SK-N-SH (cell line): Measurements from ENCODE around the gene NDUFS8. TPM values are rescaled to one million over a fixed set of nuclear protein-coding genes. Genes with fewer than 3 reads are reported as not detected.

Experiments
- CTCF ChIA-PET: fragments of 300-600, 350-600 bp; formaldehyde crosslinking; extraction: SDS; loops from one replicate; lab custom pipeline; 2021; lab: Yijun Ruan, JAX
- POLR2A ChIA-PET: fragments of 350-600 bp; sonication (Branson Sonifier 250); formaldehyde crosslinking; extraction: SDS; loops from one replicate; lab custom pipeline; 2020; ENCODE audit warnings: antibody characterized with exemption, inconsistent platforms; lab: Yijun Ruan, JAX
- DNase-seq: peaks from one replicate; pipeline ENCODE4 v3.0.0; 2012
- H2AFZ ChIP-seq: fragments of 200-600 bp; sonication (generic); 2 replicates; pipeline ENCODE4 v1.8.1; 2016; ENCODE audit warnings: antibody characterized with exemption, mild to moderate bottlenecking, low read depth
- H3F3A ChIP-seq: fragments of 200-600 bp; sonication (generic); replicated peaks from 2 replicates; pipeline ENCODE3; 2016; ENCODE audit warnings: antibody characterized with exemption, mild to moderate bottlenecking; ENCODE audit not compliant: insufficient read depth
- H3K27ac ChIP-seq, 2 experiments: fragments of 200-500 bp in 1 of 2; fragments of 200-600 bp in 1 of 2; sonication (Bioruptor generic) in 1 of 2; sonication (generic), shearing (Covaris generic) in 1 of 2; 2 replicates each; pipeline versions ENCODE4 v1.5.1 to v1.6.1; 2014 to 2016; ENCODE audit warnings: low read depth in 2 of 2, inconsistent platforms in 1 of 2, low read length in 1 of 2, mild to moderate bottlenecking in 1 of 2, mixed read lengths in 1 of 2
- H3K27me3 ChIP-seq: fragments of 200-600 bp; sonication (generic), shearing (Covaris generic); 2 replicates; pipeline ENCODE4 v1.6.1; 2016; ENCODE audit warnings: mixed run types; ENCODE audit not compliant: insufficient read depth
- H3K36me3 ChIP-seq, 2 experiments: fragments of 200-500 bp in 1 of 2; fragments of 200-600 bp in 1 of 2; sonication (Bioruptor generic) in 1 of 2; sonication (generic) in 1 of 2; replicated peaks in 1 of 2; 2 replicates each; pipeline versions ENCODE3 to v1.5.1; 2014 to 2016; ENCODE audit warnings: low read length in 1 of 2, mild to moderate bottlenecking in 1 of 2; ENCODE audit not compliant: insufficient read depth in 2 of 2, control insufficient read depth in 1 of 2
- H3K4me1 ChIP-seq, 2 experiments: fragments of 200-500 bp in 1 of 2; fragments of 200-600 bp in 1 of 2; sonication (Bioruptor generic) in 1 of 2; sonication (generic), shearing (Covaris generic) in 1 of 2; 2 replicates each; pipeline versions ENCODE4 v1.5.1 to v1.6.1; 2014 to 2016; ENCODE audit warnings: low read depth in 1 of 2, low read length in 1 of 2, mixed run types in 1 of 2; ENCODE audit not compliant: insufficient read depth in 2 of 2, control insufficient read depth in 1 of 2
- H3K4me2 ChIP-seq: fragments of 200-600 bp; sonication (generic), shearing (Covaris generic); 2 replicates; pipeline ENCODE4 v1.6.1; 2017; ENCODE audit warnings: mixed run types
- H3K4me3 ChIP-seq, 2 experiments: fragments of 200-500 bp in 1 of 2; fragments of 200-600 bp in 1 of 2; sonication (Bioruptor generic) in 1 of 2; sonication (generic), shearing (Covaris generic) in 1 of 2; 2 replicates each; pipeline versions ENCODE4 v1.5.1 to v1.8.1; 2014 to 2016; ENCODE audit warnings: low read depth in 2 of 2, inconsistent platforms in 1 of 2, low read length in 1 of 2, mild to moderate bottlenecking in 1 of 2, mixed read lengths in 1 of 2, moderate library complexity in 1 of 2
- H3K79me2 ChIP-seq: fragments of 200-600 bp; sonication (generic); 2 replicates; pipeline ENCODE4 v1.8.1; 2017; ENCODE audit warnings: mild to moderate bottlenecking; ENCODE audit not compliant: insufficient read depth
- H3K9ac ChIP-seq: fragments of 200-600 bp; sonication (generic); 2 replicates; pipeline ENCODE4 v1.6.1; 2017; ENCODE audit warnings: mixed run types
- H3K9me2 ChIP-seq: fragments of 200-600 bp; sonication (generic); 2 replicates; pipeline ENCODE4 v1.6.1; 2017; ENCODE audit warnings: mixed run types
- H3K9me3 ChIP-seq: fragments of 200-600 bp; sonication (generic); 2 replicates; pipeline ENCODE4 v1.6.1; 2017; ENCODE audit warnings: mixed run types, mild to moderate bottlenecking, moderate library complexity
- H4K20me1 ChIP-seq: fragments of 200-600 bp; sonication (generic); 2 replicates; pipeline ENCODE4 v1.6.1; 2017; ENCODE audit warnings: mild to moderate bottlenecking, mixed run types; ENCODE audit not compliant: insufficient read depth
- CHD2 ChIP-seq: fragments of 150-350 bp; IDR thresholded peaks from 2 replicates; pipeline ENCODE4 v1.6.1; 2018; ENCODE audit warnings: low read length; ENCODE audit not compliant: partially characterized antibody
- EP300 ChIP-seq, 2 experiments: IDR thresholded peaks; 2 replicates each; pipeline versions ENCODE4 v1.4.0 to v1.6.1; 2012; ENCODE audit warnings: borderline replicate concordance in 1 of 2, low read depth in 1 of 2, low read length in 1 of 2
- FOXJ3 ChIP-seq: sonication (generic); formaldehyde crosslinking; IDR thresholded peaks from 2 replicates; pipeline ENCODE4 v1.5.1; 2020; ENCODE audit warnings: mild to moderate bottlenecking, missing genetic modification reagents
- GATA2 ChIP-seq: sonication (generic); formaldehyde crosslinking; IDR thresholded peaks from 2 replicates; pipeline ENCODE4 v1.5.0; 2020; ENCODE audit warnings: mild to moderate bottlenecking, missing genetic modification reagents
- MXI1 ChIP-seq: IDR thresholded peaks from 2 replicates; pipeline ENCODE4 v1.6.1; 2012; ENCODE audit warnings: mild to moderate bottlenecking, low read depth, low read length, improper control_type of control experiment
- NRF1 ChIP-seq: IDR thresholded peaks from 2 replicates; pipeline ENCODE4 v1.6.1; 2012; ENCODE audit warnings: low read depth, mild to moderate bottlenecking, low read length
- RAD21 ChIP-seq: IDR thresholded peaks from 2 replicates; pipeline ENCODE4 v1.6.1; 2012; ENCODE audit warnings: mild to moderate bottlenecking, low read length
- RXRA ChIP-seq: IDR thresholded peaks from 2 replicates; pipeline ENCODE4 v1.4.0; 2012; ENCODE audit warnings: low read depth, mild to moderate bottlenecking, borderline replicate concordance
- SIN3A ChIP-seq: IDR thresholded peaks from 2 replicates; pipeline ENCODE4 v1.6.1; 2012; ENCODE audit warnings: low read depth, mild to moderate bottlenecking, low read length, moderate library complexity, borderline replicate concordance
- TEAD4 ChIP-seq: IDR thresholded peaks from 2 replicates; pipeline ENCODE4 v1.4.0; 2012; ENCODE audit warnings: mild to moderate bottlenecking, borderline replicate concordance; ENCODE audit not compliant: insufficient read depth
- WGBS: methylation state at CpG from one replicate; pipeline ENCODE4 v1.1.6; 2017; ENCODE audit warnings: low lambda C conversion rate; 5-methylcytosine and 5-hydroxymethylcytosine counted together
- polyA plus RNA-seq, 3 experiments: library from polyadenylated mRNA; depleted of rRNA; stranded (reverse); fragments of >200 nt; gene quantifications; 2 replicates each; pipeline ENCODE4 v1.2.3, GENCODE V29; 2012
- TF ChIP-seq, protein P1 (sequence below): IDR thresholded peaks from 2 replicates; pipeline ENCODE4 v1.4.0; 2012; ENCODE audit warnings: low read depth, borderline replicate concordance
- TF ChIP-seq, protein P2 (sequence below): IDR thresholded peaks from 2 replicates; pipeline ENCODE4 v1.4.0; 2012; ENCODE audit warnings: low read depth
- TF ChIP-seq, protein P3 (sequence below): IDR thresholded peaks from 2 replicates; pipeline ENCODE4 v1.6.1; 2012; ENCODE audit warnings: mild to moderate bottlenecking, low read depth, low read length, moderate library complexity
- TF ChIP-seq, protein P4 (sequence below): fragments of 200-600 bp; sonication (generic); IDR thresholded peaks from 2 replicates; pipeline ENCODE4 v1.6.1; 2017; ENCODE audit warnings: antibody characterized with exemption, mild to moderate bottlenecking, moderate library complexity

The NDUFS8 gene
- polyA plus RNA-seq, 1 of the 3 experiments (the other 2 are of a cell fraction): 123 TPM

DNA sequence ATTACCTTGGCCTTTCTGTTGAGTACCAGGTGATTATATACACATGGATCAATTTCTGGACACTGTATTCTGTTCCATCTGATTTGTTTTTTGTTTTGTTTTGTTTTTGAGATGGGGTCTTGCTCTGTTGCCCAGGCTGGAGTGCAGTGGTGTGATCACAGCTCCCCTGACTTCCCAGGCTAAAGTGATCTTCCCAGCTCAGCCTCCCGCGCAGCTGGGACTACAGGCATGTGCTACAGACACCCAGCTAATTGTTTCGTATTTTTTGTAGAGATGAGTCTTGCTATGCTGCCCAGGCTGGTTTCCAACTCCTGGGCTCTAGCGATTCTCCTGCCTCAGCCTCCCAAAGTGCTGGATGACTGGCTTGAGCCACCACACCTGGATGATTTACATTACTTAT, 27.3 kb downstream of the NDUFS8 start:
- Histone ChIP-seq H3K79me2 (no peaks in the 10 kb centered on the region), H3K27me3 (no peaks in the 10 kb centered on the region), H3K9ac (no peak overlapping the region), H3K9me3 (no peaks in the 10 kb centered on the region), H3K27ac (no peak overlapping the region), H3K36me3 (peaks cover 24 to 52% of the 10 kb centered on the region in 2 experiments), H3K4me2 (no peak overlapping the region), H3K9me2 (no peaks in the 10 kb centered on the region), H3K4me3 (no peak overlapping the region), H2AFZ (no peak overlapping the region), H3K4me1 (no peaks in the 10 kb centered on the region), H4K20me1 (no peaks in the 10 kb centered on the region), H3F3A (peaks cover 6% of the 10 kb centered on the region)
- 97% methylated on average over 4 of the region's 4 CpGs for WGBS
- no peak for DNase-seq
- ChIA-PET CTCF (no interaction called here), POLR2A (no interaction called here)
- TF ChIP-seq RAD21 (no peak), GATA2 (CRISPR knock-in tag) (no peak), TEAD4 (no peak), MXI1 (no peak), RXRA (no peak), SIN3A (no peak), EP300 (IDR thresholded peaks at IDR 0.05; ENCODE audit: borderline replicate concordance in 1 of 2, low read depth in 1 of 2, low read length in 1 of 2) (no peak), CHD2 (no peak), FOXJ3 (CRISPR knock-in tag) (no peak), NRF1 (no peak)
- TF ChIP-seq, protein P1, sequence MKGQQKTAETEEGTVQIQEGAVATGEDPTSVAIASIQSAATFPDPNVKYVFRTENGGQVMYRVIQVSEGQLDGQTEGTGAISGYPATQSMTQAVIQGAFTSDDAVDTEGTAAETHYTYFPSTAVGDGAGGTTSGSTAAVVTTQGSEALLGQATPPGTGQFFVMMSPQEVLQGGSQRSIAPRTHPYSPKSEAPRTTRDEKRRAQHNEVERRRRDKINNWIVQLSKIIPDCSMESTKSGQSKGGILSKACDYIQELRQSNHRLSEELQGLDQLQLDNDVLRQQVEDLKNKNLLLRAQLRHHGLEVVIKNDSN: no peak
- TF ChIP-seq, protein P2, sequence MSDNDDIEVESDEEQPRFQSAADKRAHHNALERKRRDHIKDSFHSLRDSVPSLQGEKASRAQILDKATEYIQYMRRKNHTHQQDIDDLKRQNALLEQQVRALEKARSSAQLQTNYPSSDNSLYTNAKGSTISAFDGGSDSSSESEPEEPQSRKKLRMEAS: no peak
- TF ChIP-seq, protein P3, sequence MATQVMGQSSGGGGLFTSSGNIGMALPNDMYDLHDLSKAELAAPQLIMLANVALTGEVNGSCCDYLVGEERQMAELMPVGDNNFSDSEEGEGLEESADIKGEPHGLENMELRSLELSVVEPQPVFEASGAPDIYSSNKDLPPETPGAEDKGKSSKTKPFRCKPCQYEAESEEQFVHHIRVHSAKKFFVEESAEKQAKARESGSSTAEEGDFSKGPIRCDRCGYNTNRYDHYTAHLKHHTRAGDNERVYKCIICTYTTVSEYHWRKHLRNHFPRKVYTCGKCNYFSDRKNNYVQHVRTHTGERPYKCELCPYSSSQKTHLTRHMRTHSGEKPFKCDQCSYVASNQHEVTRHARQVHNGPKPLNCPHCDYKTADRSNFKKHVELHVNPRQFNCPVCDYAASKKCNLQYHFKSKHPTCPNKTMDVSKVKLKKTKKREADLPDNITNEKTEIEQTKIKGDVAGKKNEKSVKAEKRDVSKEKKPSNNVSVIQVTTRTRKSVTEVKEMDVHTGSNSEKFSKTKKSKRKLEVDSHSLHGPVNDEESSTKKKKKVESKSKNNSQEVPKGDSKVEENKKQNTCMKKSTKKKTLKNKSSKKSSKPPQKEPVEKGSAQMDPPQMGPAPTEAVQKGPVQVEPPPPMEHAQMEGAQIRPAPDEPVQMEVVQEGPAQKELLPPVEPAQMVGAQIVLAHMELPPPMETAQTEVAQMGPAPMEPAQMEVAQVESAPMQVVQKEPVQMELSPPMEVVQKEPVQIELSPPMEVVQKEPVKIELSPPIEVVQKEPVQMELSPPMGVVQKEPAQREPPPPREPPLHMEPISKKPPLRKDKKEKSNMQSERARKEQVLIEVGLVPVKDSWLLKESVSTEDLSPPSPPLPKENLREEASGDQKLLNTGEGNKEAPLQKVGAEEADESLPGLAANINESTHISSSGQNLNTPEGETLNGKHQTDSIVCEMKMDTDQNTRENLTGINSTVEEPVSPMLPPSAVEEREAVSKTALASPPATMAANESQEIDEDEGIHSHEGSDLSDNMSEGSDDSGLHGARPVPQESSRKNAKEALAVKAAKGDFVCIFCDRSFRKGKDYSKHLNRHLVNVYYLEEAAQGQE: no peak
- TF ChIP-seq, protein P4, sequence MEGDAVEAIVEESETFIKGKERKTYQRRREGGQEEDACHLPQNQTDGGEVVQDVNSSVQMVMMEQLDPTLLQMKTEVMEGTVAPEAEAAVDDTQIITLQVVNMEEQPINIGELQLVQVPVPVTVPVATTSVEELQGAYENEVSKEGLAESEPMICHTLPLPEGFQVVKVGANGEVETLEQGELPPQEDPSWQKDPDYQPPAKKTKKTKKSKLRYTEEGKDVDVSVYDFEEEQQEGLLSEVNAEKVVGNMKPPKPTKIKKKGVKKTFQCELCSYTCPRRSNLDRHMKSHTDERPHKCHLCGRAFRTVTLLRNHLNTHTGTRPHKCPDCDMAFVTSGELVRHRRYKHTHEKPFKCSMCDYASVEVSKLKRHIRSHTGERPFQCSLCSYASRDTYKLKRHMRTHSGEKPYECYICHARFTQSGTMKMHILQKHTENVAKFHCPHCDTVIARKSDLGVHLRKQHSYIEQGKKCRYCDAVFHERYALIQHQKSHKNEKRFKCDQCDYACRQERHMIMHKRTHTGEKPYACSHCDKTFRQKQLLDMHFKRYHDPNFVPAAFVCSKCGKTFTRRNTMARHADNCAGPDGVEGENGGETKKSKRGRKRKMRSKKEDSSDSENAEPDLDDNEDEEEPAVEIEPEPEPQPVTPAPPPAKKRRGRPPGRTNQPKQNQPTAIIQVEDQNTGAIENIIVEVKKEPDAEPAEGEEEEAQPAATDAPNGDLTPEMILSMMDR: no peak
